GM20431 (cell line): ENCODE results near the gene CEBPZOS.

ENCODE experiments used
- in situ Hi-C: fragments of 300-500 bp; cut with MseI, MboI; formaldehyde crosslinking; loops from one replicate; pipeline ENCODE4 v1.15.0; 2020; ENCODE audit warnings: low sequenced_read_pairs; ENCODE audit not compliant: unreplicated experiment

Gene CEBPZOS

DNA sequence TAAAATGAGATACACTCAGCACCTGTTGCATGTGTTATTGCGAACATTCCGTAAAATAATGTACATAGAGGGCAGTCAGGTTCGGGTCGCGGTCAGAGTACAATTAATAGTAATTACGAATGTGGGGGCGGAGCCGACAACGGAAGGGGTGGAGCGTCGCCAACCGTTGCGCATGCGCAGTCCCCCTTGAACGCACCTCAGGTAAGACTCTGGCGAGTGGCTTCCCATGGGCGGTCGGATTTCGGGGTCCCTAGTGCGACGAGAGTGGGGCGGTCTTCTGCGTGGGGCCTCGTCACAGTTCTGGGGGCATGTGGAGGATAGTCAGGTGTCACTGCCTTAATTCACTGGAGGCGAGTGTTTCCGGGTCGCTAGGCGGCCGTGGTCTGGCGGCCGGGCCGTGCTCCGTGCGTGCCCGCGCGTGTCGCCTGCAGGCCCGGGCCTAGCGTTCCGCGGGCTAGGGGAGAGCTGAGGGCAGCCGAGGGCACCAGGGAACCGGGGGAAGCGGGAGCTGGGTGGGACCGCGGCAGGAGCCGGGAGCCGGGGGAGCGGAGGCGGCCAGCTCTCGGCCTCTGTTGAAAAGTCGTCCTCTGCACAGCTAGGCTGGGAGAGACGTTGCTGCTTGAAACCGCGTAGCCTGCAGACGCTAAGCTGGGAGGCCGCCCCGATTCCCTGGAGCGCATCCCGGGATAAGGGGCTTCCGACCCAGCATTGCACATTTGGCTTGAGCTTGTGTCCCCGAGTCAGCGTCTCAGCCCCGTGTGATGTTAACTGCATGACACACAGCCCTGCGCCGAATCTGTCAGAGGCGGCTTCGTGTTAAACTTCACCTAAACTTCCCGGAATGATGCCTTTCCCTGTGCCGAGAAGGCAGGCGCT, at the start of gene CEBPZOS:
CEBPZOS (plus strand) TSS at position 177 of the 876 bp plus-strand sequence. CDS start 3,209 bp downstream, outside the sequence.
- in situ Hi-C loops, result no loop called here

DNA sequence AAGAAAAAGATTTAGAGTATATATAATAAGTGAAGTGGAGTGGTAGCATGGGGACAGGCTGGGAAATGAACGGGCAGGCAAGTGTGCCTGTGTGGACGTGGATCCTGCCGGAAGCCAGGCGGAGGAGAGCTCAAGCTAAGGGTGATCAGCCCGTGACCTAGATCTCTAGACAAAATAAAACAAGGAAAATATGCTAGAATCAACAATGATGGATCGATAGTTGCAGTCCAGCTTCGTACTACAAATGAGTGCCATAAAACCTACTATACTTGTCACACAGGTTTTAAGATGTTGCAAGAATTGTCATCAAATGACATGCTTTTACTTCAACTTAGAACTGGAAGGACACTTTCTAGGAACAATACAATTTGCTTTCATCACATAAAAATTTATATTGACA, 48.0 kb upstream of the CEBPZOS start:
- in situ Hi-C loops, result no loop called here

DNA sequence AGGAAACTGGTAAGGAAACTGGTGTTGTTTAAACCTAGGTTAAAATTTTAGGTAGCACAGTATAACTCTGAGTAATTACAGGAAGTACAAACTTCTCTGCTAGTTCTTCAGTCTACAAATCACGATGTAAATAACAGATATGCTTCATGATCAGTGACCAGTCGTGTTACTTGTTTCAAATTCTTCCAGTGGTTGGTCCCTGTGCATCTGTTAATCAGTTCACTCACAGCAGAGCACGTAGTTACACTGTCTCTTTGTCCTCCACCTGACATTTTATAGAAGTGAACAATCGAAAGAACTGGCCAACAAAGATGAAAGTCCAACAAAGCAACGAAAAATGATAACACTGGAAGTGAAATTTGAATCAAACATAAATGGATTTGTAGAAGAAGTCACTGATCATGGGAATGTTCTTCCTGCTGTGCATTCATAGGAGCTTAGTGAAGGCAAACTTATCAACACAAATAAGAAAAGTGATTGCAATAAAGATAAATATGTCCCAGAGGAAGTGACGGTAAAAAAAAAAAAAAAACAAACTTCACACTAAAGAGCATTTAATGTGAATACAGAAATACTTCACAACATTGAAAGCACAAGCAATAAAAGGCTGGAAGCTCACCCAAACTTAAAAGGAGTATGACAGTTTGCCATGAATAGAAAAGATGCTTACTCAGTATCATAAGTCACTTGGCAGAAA, 46.5 kb upstream of the CEBPZOS start:
- in situ Hi-C loops, result no loop called here

DNA sequence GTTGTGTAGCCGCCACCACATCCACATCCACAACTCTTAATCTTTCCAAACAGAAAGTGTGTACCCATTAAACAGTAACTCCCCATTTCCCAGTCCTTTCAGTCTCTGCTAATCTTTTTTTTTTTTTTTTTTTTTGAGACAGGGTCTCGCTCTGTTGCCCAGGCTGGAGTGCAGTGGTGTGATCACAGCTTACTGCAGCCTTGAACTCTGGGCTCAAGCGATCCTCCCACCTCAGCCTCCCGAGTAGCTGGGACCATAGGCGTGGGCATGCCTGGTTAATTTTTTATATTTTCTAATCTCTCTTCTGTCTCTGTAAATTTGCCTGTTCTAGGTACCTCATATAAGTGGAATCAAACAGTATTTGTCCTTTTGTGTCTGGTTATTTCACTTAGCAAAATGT, 43.1 kb upstream of the CEBPZOS start:
- in situ Hi-C loops, result no loop called here

DNA sequence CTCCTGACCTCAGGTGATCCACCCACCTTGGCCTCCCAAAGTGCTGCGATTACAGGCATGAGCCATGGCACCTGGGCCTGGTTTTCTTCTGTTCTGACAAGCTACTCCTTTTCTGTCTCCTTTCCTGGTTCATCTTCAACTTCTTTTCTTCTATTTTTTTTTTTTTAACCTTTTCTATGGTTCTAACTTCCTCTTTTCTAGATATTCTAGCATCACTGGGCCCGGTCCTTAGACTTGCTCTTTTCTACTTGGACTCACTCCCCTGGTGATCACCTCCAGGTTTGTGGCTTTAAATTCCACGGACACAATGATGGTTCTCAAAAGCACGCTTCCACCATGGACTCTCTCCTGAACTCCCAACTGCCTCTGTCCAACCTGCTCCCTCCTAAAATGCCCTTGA, 41.5 kb upstream of the CEBPZOS start:
- in situ Hi-C loops, result no loop called here

DNA sequence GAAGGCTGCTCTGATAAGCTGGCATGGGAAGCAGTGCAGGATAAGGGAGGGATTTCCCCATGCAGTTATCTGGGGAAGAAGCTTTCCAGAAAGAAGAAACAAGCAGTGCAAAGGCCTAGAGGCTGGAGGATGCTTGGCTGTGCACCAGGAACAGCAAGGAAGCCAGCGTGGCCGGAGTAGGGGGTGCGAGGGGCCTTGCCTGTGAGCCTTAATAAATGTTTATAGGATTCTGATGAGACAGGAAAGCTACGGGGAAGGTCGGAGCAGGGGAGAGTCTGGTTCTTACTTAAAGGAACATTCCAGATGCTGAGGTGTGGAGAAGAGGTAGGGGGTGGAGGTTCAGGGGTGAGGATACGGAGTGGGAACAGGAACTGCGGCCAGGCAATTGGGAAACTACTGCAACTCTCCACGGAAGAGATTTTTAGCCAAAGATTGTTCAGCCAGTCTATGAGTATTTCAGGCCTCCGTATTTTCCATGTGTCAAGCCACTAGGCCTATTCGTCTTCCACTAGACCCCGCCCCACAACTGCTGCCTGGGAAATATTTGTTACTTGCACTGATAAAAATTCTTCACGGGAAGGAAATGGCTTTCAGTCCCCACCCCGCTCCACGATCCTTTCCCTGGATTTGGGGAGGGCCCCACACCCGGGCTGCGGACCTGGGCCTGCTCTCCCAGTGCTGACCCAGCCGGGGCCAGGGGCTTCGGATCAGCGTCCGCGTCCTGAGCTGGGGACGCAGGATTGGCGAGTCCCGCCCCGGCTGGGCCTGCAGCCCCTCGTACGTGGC, 40.0 kb upstream of the CEBPZOS start:
- in situ Hi-C loops, result no loop called here

DNA sequence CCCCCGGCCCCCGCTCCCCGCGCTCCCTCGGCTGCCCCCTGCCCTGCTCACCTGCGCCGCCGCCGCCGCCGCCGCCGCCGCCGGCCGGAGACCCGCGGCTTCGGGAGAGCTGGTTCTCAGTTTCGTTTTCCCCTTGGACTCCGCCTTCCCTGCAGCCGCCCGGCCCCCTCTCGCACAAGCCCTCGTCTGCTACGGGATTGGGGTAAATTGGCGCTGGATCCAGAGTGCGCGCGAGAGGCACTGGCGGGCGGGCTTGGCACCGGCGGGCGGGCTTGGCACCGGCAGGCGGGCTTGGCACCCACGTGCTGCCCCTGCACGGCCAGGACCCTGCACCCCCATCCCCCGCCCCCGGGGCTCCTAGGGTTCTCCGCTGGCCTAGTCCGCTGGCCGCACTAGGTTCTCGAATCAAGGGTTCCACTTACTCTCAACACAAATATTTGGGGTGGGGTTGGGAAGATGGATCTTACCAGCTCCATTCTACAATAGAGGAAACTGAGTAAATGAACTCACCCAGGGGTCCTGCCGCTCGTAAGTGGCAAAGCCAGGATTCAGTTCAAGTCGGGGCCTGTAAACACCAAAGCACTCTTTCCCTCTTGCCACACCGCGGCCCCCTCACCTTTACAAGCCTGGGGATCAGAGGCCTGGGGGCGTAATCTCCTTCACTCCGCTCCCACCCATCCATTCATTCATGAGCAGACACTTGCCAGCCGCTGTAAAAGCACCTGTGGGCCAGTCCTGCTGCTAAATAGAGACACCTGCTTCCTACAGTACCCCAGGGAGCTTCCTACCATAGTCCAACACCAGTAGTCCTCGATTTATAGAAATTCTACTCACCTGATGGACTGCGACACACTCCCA, 39.2 kb upstream of the CEBPZOS start, which contains the start of gene EIF2AK2:
EIF2AK2 (minus strand) TSS at position 124 of the 858 bp plus-strand sequence. CDS start 9,174 bp downstream, outside the sequence.
- in situ Hi-C loops, result no loop called here

DNA sequence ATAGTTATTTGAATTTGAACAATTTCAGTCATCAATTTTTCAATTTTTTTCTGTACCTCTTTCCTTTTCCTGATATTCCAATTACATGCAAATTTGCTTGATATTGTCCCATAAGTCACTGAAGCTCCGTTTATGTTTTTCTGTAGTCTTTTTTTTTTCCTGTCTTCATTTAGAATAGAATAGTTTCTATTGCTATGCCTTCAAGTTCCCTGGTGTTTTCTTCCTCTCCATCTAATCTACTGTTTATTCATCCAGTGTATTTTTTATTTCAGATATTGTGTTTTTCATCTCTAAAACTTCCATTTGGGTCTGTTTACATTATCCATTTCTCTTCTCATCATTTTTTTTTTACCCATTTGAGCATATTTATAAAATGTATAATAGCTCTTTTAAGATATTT, 31.5 kb upstream of the CEBPZOS start:
- in situ Hi-C loops, result no loop called here

DNA sequence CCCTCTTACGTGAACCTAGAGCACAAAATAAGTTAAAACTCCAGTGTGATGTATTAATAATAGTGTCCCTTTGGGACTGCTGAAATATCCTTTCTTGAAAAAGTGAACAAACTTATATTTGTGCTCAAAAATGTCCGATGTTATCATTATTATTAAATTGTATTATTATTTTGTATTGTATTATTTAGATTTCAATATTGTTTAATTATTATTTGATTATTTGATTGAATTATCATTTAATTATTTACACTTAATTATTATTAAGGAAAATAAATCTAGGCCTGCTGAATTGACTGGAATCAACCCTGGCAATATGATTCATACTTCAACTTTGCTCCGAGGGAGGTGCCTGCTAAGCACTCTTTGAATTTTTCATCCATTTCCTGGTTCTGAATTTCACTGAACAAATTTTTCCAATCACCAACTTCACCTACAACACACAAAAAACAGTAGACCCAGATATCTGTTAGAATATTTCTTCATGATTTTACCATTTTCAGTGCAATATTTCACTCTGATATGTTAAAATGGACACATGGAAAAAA, 28.6 kb upstream of the CEBPZOS start:
- in situ Hi-C loops, result no loop called here

DNA sequence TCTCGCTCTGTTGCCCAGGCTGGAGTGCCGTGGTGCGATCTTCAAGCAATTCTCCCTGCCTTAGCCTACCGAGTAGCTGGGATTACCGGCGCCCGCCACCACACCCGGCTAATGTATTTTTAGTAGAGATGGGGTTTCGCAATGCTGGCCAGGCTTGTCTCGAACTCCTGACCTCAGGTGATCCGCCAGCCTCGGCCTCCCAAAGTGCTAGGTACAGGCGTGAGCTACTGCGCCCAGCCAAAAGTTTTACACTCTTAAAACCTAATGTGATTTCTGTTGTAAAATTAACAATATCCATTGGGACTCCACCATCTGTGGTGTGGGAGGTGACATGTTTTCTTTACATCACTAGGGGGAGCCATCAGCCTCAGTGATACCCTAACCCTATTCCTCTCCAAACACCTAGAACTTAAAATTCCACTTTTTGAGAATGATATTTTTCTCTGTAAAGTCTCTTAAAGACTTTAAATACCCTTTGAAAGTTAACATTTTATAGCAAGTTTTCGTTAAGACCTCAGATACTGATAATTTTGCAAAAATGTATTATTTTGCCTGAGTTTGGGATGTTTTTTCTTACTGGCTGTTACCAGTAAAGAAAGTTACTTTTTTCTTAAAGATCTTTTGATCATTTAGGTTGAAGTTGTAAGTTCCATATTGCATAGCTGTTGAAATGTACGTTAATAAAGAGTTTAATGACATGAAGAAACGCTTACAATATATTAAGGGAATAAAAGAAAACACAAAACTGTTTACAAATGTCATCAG, 27.9 kb upstream of the CEBPZOS start:
- in situ Hi-C loops, result no loop called here

DNA sequence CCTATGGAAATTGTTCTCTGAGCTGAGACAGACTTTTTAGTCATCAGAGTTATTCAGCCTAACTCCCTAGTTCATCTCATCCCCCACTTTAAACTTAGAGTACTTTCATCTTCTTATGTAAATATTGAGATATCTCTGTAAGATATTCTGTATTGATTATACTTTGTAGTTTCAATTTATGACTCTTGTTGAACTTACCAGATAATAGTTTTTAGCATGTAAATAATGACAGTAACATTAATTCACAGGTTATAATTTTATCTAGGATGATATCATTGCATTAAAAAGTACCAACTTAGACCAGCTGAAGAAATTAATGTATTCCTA, 24.7 kb upstream of the CEBPZOS start:
- in situ Hi-C loops, result no loop called here

DNA sequence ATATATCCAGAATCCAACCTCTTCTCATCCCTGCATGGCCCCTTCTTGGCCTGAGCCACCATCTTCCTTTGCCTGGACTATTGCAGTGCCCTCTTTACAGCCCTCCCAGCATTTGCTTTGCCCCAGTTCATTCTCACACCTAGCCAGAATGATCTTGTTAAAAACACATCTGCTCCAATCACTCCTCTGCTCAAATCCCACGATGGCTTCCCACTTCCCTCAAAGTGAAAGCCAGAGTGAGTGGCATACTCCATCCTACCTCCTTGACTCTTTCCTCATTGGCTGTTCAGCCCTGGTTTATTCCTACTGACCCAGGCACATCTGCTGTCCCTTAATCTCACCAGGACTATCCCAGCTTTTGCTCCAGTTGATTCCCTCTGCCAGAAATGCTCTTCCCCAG, 22.6 kb upstream of the CEBPZOS start:
- in situ Hi-C loops, result no loop called here

DNA sequence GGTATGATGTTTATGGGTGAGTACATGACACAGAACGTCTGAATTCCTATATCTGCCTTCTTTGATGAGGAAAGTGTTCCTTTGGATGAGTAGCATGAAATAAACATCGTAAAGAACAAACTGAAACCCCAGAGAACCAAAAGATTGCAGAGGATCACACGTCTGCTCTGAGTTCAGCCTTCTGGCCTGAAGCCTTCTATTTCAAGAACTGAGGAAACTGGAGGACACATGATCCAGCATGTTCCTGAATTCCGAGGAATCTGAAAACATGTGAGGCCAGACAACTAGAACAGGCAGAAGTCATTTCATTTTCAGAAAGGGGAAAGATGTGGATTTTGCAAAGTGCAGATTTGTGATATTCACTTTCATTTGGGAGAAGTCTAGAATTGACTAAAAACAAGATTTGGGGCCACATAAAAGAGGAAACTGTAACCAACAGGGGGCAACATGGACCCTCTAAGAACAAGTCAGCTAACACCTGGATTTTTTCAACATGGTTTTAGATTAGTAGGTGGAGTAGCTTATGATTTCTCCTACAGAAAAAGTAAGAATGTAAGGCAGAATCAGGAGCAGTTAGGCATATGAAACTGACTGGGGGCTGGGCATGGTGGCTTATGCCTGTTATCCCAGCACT, 16.2 kb upstream of the CEBPZOS start:
- in situ Hi-C loops, result no loop called here

DNA sequence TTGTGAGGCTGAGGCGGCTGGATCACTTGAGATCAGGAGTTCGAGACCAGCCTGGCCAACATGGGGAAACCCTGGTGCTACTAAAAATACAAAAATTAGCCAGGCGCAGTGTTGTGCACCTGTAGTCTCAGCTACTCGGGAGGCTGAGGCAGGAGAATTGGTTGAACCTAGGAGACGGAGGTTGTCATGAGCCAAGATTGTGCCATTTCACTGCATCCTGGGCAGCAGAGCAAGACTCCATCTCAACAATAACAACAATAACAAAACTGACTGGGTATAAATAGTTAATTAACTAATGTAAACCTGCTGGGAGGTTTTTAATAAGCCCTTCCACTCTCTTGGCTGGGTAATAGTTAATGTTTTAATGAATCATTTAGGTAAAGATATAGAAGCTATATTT, 15.7 kb upstream of the CEBPZOS start:
- in situ Hi-C loops, result no loop called here

DNA sequence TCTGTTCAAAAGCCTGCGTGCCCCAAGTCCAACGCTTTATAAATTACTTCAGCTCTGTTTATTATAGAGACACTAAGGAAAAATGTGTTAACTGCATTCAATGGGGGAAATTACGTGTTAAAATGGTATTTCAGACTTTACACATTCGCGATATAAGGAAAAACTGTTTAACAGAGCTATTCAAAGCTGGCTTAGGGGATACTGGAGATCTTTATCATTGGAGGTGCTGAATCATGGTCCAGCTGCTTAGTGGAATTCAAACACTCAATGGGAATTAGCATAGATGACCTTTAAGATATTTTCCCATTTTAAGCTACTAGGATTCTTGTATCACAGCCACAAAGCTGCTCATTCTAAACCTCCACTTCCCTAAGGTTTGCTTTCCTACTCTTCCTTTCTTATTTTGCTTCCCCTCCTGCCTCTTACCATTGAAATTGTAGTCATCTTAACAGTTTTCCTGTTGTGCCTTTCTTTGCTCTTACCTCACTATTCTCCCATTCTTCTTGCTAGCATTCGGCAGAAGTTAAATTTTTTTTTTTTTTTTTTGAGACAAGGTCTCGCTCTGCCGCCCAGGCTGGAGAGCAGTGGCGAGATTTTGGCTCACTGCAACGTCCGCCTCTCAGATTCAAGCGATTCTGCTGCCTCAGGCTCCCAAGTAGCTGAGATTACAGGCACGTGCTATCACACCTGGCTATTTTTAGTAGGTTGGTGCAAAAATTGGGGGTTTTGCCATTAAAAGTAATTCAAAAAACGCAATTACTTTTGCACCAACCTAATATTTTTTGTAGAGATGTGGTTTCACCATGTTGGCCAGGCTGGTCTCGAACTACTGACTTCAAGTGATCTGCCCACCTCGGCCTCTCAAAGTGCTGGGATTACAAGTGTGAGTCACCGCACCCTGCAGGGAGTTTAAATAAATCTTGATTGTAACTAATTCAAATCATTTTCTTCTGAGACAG, 14.3 kb upstream of the CEBPZOS start:
- in situ Hi-C loops, result no loop called here

DNA sequence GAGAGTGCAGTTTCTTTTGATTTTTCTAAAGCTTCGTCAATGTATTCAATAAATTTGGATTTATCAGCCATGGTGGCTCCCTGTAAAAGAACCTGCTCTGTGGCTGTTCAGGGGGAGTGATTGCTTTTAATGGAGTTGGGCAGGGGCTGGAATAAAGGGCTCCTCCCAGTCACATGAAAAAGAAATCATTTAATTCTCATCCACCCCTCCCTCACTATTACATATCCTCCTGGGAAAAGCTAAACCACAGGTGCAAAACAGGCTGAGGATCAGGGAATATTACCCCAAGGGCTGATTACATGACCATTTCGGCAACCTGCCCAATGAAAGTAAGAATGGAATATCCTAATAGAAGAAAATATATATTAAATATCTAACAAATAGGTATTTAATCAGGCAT, 7.7 kb upstream of the CEBPZOS start, which contains the start of gene SULT6B1:
SULT6B1 (minus strand) TSS at position 101 of the 400 bp plus-strand sequence; CDS start at position 71, 30 bp downstream.
- in situ Hi-C loops, result no loop called here
